Stimulated activated naive CD4-positive, alpha-beta T cell (primary cell): ENCODE results near the gene ZBTB7A.

Experiments used
- DNase-seq, 6 experiments: peaks; one replicate each; lab custom pipeline; 2025; lab: John Stamatoyannopoulos, UW

The ZBTB7A gene

GRCh38 chr19:4036576-4037300, 30.0 kb downstream of the ZBTB7A start:
- no peak for DNase-seq

DNA sequence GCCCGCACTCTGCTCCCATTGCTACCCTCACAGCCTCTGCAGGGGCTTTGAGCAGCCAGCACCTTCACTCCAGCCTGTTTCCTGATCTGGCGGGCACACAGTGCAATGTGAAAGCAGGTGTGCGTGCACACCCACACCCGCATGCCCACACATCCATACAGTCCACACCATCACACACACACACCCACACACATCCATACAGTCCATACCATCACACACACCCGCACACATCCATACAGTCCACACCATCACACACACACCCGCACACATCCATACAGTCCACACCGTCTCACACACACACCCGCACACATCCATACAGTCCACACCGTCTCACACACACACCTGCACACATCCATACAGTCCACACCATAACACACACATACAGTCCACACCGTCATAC, 31.1 kb downstream of the ZBTB7A start:
- DNase-seq = no peak

GRCh38 chr19:4035018-4035566, 31.6 kb downstream of the ZBTB7A start:
- DNase-seq = no peak

DNA sequence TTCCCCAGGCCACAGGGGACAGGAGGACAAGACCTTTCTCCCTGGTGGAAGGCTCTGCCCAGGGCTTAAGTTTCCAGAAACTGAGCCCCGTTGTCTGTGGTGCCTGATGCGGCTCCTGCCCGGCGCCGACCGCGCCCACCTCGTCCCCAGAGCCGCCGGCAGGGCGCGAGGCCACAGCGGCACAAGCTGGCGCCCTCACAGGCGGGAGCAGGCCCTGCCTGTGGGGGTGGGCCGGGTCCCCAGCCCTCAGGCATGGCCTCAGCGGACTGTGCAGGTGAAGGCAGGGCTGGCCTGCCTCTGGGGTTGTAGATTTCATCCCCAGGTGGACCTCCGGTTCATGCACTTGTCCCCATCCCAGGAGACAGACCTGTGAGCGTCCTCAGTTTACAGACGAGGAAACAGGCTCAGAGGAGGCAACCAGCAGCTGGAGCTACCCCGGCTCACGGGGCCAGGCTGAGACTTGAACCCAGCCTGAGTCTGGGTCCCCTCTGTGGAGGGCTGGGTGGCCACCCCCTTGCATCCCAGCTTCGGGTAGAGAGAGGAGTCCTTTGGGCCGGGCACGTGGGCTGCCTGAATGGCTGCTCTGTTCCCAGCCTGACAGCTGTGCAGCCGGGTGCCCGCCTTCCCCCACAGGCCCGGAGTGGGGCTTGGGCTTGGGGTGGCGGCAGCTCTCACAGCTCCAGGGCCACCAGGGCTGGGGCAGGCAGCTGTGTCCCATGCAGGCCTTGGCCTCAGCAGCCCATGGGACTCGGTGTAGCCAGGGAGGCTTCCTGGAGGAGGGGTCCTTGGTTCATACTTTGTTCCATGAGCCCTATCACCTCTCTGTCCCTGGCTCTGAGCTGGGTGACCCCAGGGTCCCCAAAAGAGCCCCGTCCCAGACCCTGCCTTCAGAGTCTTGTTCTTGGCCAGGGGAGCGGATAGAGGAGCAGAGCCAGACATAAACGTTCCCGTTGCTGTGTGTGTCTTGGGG, 32.4 kb downstream of the ZBTB7A start:
- no peak for DNase-seq

GRCh38 chr19:4033028-4033956, 33.4 kb downstream of the ZBTB7A start:
- DNase-seq = no peak

DNA sequence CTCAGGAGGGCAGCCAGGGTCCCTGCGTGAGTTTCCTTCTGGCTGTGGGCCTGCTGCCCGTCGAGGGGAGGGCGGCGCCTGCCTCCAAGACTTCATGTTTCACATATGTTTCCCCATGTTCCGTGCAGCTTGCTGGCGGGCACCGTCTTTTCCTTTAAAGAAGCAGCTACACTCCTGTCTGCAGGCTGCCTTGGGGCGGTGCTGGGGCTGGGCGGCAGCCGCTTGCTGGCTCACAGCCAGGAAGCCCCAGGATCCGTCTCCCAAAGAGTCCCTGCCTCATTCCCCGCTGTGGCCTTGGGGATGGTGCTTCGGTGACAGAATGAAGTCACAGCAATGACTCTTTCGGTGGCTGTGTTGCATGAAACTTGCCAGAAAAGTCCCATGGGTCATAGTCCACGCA, 34.3 kb downstream of the ZBTB7A start:
- DNase-seq = no peak

GRCh38 chr19:4031420-4031819, 35.3 kb downstream of the ZBTB7A start:
- no peak for DNase-seq

DNA sequence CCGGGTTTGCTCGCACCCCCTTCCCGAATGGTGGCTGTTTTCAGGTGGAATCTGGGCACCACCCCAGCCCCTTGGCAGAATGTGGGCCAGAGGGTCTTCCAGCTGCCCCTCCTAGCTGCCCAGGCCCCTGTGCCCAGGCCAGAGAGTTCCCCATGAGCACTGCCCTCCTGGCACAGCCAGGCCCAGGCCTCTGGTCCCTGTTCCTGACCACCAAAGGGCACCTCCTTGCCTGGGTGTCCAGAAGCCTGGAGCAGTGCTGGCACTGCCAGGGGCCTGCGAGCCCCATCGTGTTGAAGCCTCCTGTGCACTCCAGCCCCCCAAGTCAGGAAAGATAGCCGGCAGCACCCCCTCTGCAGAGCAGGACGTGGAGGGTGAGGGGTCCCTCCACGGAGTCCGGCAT, 35.7 kb downstream of the ZBTB7A start:
- DNase-seq = no peak

GRCh38 chr19:4030552-4030951, 36.1 kb downstream of the ZBTB7A start:
- no peak for DNase-seq

DNA sequence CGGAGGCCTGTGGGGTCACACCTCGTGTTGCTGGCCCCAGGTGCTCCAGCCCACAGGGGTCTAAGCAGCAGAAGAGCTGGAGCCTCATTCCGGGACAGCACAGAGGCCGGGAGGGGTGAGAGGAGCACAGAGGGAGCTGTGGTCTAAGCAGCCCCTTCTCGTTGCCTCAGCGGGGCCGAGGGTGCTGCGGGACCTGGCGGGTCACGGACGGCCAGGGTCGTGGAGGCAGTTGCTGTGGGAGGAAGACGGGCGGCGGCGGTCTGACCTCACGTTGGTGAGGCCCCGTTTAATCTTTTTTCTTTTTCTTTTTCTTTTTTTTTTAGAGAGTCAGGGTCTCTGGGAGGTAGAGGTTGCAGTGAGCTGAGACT, 37.5 kb downstream of the ZBTB7A start:
- DNase-seq = no peak

- DNase-seq = no peak
Measured at GRCh38 chr19:4028334-4029246, 38.1 kb downstream of the ZBTB7A start.

- no peak for DNase-seq
Measured at GRCh38 chr19:4027146-4027545, 39.6 kb downstream of the ZBTB7A start.

DNA sequence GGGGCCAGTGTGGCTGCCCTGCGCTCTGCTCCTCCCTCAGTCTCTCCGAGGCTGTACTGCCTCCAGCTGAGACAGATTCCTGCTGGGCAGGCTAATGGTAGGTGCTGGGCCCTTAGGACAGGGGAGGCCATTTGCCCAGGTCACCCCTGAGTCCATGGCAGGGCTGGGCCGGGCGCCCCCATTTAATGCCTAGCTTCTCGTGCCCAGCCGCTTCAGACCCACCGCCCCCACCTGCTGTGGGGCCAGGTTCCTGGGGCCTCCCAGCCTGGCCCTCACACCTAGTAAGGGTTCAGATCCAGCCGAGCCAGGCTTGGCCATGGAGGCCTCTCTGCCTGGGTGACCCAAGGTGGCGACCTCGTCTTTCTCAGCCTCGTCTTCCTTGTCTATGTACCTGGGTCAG, 41.4 kb downstream of the ZBTB7A start:
- DNase-seq = no peak

DNA sequence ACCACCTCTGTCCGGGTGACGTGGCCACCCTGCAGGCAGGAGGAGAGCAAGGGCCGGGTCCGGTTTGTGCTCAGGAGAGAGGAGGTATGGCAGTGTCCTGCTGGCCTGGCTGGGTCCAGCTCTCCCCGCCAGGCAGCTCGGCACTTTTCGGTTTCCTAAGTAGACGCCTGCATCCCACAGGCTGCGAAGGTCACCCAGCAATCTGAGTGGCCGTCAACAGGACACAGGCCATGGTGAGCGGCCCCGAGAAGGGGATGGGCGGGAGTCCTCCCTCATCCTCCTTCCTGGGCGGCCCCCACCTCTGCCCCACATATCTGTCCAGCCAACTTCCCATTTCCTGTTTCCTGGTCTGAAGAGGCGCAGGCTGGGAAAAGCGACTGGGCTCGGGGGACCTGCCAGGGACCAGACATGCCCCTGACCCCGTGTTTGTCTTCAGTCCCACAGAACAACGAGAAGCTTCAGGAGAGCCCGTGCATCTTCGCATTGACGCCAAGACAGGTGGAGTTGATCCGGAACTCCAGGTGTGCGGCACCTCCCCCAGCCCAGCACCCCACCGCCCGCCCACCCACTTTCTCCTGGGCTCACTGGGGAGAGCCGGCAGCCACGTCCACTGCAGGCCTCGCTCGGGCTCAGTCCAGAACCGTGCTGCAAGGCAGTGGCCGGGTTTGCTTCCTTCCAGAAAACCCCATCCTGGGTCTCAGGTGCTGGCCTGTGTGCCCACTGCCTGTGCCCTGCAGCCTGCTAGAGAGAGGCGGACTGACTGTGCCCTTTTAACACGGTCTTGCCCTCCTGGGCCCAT, 42.9 kb downstream of the ZBTB7A start:
- no peak for DNase-seq

GRCh38 chr19:4019578-4019977, 47.1 kb downstream of the ZBTB7A start:
- no peak for DNase-seq

- DNase-seq = no peak
Measured at GRCh38 chr19:4018775-4019504, 47.8 kb downstream of the ZBTB7A start.

DNA sequence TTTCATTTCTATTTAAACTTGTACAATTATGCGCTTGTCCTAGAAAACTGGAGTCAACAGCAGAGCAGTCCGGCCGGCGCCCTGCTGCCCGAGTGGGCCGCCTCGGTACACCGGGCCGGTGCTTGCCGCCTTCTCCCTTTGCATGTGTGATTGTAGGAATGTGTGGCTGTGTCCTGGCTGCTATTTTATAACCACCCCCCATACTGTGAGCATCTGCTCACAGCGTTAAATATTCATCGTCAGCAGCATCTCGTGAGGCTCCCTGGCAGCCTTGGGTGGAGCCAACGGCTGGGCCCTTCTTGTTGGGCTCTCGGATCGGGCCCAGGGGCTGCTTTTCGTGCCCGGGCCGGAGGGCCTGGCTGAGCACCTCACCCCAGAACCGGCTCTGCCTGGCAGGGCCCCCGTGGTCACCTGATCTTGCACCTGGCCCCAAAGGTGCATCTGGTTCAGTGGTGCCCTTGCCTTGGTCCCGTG, 48.5 kb downstream of the ZBTB7A start:
- DNase-seq = no peak

DNA sequence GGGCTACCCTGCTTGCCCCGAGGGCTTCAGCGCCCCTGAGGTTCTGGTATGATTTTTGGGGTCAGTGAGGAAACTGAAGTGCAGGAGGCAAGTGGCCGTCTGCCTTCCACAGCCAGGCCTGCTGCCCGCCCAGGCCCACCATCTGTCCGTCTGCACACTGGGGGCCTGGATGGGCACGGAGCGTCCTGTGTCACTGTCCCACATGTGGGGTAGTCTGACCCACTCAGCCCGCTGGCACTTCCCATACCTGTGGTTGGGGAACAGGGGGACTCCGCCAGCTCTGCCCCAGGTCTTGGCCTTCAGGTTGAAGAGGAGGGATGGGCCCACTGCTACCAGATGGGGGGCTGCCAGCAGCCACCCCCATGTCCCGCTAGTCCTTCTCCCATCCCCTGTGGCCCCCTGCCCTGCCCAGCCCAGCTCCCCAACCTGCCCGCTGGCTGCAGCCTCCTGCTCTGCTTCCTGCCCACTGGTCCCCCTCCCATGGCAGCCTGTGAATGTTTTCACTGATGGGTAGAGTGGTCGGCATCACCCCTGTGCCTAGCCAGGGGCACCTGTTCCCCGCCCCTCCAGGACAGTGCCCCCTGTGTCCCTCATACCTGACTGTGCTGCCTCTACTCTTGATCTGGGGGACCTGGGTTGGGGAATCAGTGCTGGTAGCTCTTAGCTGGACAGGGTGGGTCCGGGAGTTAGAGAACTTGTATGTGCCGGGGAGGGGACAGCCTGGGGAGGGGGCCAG, 49.6 kb downstream of the ZBTB7A start:
- DNase-seq = no peak
